ENCODE measurements around the gene SLC44A2.

DNA sequence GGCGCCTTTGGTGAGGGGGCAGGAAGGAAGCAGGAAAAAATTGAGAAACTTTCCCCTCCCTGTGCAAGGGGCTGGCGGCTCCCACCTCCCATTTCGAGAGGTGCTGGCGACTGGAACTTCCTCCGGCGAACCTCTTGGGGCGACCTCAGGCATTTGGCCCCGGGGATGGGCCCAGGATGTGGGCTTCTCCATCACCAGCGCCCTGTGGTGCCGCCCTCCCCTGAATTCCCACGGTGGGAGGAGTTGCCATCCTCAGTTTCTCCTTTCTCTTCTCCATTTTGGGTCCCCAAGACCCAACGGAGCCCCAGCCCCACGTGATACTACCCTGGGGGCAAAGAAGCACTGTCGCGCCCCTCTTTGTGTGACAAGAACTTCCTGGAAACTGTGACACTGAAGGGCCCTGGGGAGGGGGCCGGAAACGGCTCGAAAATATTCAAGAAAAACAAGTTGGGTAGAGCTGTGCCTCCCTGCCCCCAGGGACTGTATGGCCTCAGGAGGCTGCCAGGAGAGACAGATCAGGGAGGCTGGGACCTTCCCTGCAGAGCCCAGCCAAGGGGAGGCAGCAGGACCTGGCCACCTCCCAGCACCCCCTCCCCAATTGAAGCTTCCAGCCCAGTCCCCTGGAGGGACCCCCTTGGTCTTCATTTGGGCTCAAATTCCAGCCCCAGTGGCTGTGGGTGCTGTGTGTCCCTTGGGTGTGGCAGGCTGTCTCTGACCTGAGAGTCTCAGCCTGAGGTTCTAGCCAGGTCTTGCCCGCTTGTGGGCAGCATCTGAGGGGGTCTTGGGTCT is 22.1 kb upstream of the SLC44A2 start:
- TF ChIP-seq POLR2A (IDR thresholded peaks at IDR 0.05), result no peak
- TF ChIP-seq, protein P1, sequence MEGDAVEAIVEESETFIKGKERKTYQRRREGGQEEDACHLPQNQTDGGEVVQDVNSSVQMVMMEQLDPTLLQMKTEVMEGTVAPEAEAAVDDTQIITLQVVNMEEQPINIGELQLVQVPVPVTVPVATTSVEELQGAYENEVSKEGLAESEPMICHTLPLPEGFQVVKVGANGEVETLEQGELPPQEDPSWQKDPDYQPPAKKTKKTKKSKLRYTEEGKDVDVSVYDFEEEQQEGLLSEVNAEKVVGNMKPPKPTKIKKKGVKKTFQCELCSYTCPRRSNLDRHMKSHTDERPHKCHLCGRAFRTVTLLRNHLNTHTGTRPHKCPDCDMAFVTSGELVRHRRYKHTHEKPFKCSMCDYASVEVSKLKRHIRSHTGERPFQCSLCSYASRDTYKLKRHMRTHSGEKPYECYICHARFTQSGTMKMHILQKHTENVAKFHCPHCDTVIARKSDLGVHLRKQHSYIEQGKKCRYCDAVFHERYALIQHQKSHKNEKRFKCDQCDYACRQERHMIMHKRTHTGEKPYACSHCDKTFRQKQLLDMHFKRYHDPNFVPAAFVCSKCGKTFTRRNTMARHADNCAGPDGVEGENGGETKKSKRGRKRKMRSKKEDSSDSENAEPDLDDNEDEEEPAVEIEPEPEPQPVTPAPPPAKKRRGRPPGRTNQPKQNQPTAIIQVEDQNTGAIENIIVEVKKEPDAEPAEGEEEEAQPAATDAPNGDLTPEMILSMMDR (IDR thresholded peaks at IDR 0.05), result no peak
- no peak for TF ChIP-seq POLR2AphosphoS5 (IDR thresholded peaks at IDR 0.05)
